PC-3 (cell line): ENCODE data around the gene TNFRSF19. TPM values are rescaled to one million over a fixed set of nuclear protein-coding genes. Genes with fewer than 3 reads are reported as not detected.

Experiments
- ATAC-seq: fragments of 200-7000 bp; cut with Tn5 transposase; 2 replicates; pipeline ENCODE4 v1.9.1; 2020; ENCODE audit warnings: mild to moderate bottlenecking, moderate library complexity
- BruUV-seq: library from RNA; stranded (reverse); fragments of 400-500 nt; replicated peaks from 2 replicates; lab custom pipeline; 2021; lab: Mats Ljungman, UMichigan
- CTCF ChIA-PET: fragments of 300-600 bp; sonication (Branson Sonifier 250); formaldehyde crosslinking; loops from one replicate; lab custom pipeline; 2022; ENCODE audit warnings: antibody characterized with exemption; lab: Charles Lee
- POLR2A ChIA-PET: fragments of 300-600 bp; sonication (Branson Sonifier 250); formaldehyde crosslinking; loops from one replicate; lab custom pipeline; 2022; ENCODE audit warnings: antibody characterized with exemption; ENCODE audit not compliant: unreplicated experiment; lab: Charles Lee
- DNase-seq: peaks from one replicate; pipeline ENCODE4 v3.0.0-alpha.2; 2015
- H2AFZ ChIP-seq: fragments of 300-600 bp; sonication (generic); 2 replicates; pipeline ENCODE4 v1.6.0; 2016; ENCODE audit warnings: antibody characterized with exemption, low read length
- H3F3A ChIP-seq: fragments of 300-600 bp; sonication (generic); one replicate; pipeline ENCODE4 v1.6.0; 2017; ENCODE audit warnings: antibody characterized with exemption, low read length, control low read depth, mild to moderate bottlenecking; ENCODE audit not compliant: unreplicated experiment
- H3K27ac ChIP-seq: fragments of 300-600 bp; sonication (generic); 2 replicates; pipeline ENCODE4 v1.5.1; 2016; ENCODE audit warnings: mild to moderate bottlenecking, low read length
- H3K27me3 ChIP-seq: fragments of 300-600 bp; sonication (generic); 2 replicates; pipeline ENCODE4 v1.6.1; 2016; ENCODE audit warnings: low read length, mixed read lengths
- H3K36me3 ChIP-seq: fragments of 300-600 bp; sonication (generic); 2 replicates; pipeline ENCODE4 v1.6.1; 2016; ENCODE audit warnings: low read depth, mixed run types, low read length, mixed read lengths
- H3K4me1 ChIP-seq: fragments of 300-600 bp; sonication (generic); 2 replicates; pipeline ENCODE4 v1.5.1; 2016; ENCODE audit warnings: low read length; ENCODE audit not compliant: insufficient read depth
- H3K4me2 ChIP-seq: fragments of 300-600 bp; sonication (generic); 2 replicates; pipeline ENCODE4 v1.6.0; 2016; ENCODE audit warnings: low read length
- H3K4me3 ChIP-seq: fragments of 300-600 bp; sonication (generic); 2 replicates; pipeline ENCODE4 v1.5.1; 2016; ENCODE audit warnings: mild to moderate bottlenecking, low read length, mixed read lengths
- H3K79me2 ChIP-seq: fragments of 300-600 bp; sonication (generic); 2 replicates; pipeline ENCODE4 v1.6.1; 2017; ENCODE audit warnings: low read length, mixed read lengths
- H3K9ac ChIP-seq: fragments of 300-600 bp; sonication (generic); 2 replicates; pipeline ENCODE4 v1.6.0; 2016; ENCODE audit warnings: mild to moderate bottlenecking, low read length
- H3K9me2 ChIP-seq: fragments of 300-600 bp; sonication (generic); replicated peaks from 2 replicates; pipeline ENCODE4 v1.6.1; 2016; ENCODE audit warnings: mixed run types, low read length, mixed read lengths
- H3K9me3 ChIP-seq: fragments of 300-600 bp; sonication (generic); 2 replicates; pipeline ENCODE4 v1.6.1; 2016; ENCODE audit warnings: low read length, mixed read lengths
- H4K20me1 ChIP-seq: fragments of 300-600 bp; sonication (generic); 2 replicates; pipeline ENCODE4 v1.6.1; 2016; ENCODE audit warnings: low read length, mixed read lengths
- CTCF ChIP-seq: fragments of 300-600 bp; sonication (generic); conservative IDR thresholded peaks from 2 replicates; pipeline ENCODE4 v1.5.1; 2017; ENCODE audit warnings: antibody characterized with exemption, low read depth, mild to moderate bottlenecking, low read length
- EZH2 ChIP-seq: fragments of 300-600 bp; sonication (generic); IDR thresholded peaks from one replicate; pipeline ENCODE4 v1.6.1; 2017; ENCODE audit warnings: antibody characterized with exemption, mild to moderate bottlenecking, low read length; ENCODE audit not compliant: unreplicated experiment
- EZH2phosphoT487 ChIP-seq: fragments of 300-600 bp; sonication (generic); IDR thresholded peaks from 2 replicates; pipeline ENCODE4 v1.6.1; 2018; ENCODE audit warnings: mild to moderate bottlenecking, antibody characterized with exemption, low read length, borderline replicate concordance
- intact Hi-C: fragments of 100-400 bp; cut with micrococcal nuclease; formaldehyde crosslinking; loops from 2 replicates; pipeline ENCODE4 v1.9.0; 2023
- total RNA-seq: library from RNA; depleted of rRNA; stranded (reverse); fragments of >200 nt; gene quantifications from 2 replicates; pipeline ENCODE4 v1.2.3, GENCODE V29; 2014

The TNFRSF19 gene
- total RNA-seq, 1 experiment from 2014 or later: 6.1 TPM

GRCh38 chr13:23666582-23666981 lies 96.4 kb downstream of the TNFRSF19 start:
- no peak overlapping the region for H3K27ac ChIP-seq
- H4K20me1 ChIP-seq: no peaks in the 10 kb centered on the region
- H3K4me1 ChIP-seq: peaks cover 2% of the 10 kb centered on the region
- no peak overlapping the region for H3K9ac ChIP-seq
- intact Hi-C loops: no loop called here
- no peak for ATAC-seq
- no TSS peak for BruUV-seq
- POLR2A ChIA-PET: no interaction called here
- no peaks in the 10 kb centered on the region for H3K9me3 ChIP-seq
- H3K9me2 ChIP-seq: no peaks in the 10 kb centered on the region
- TF ChIP-seq EZH2 (no peak), EZH2phosphoT487 (no peak), CTCF (no peak)
- H3K4me3 ChIP-seq: no peak overlapping the region
- DNase-seq: no peak
- no peak overlapping the region for H3K4me2 ChIP-seq
- H3F3A ChIP-seq: no peaks in the 10 kb centered on the region
- H3K79me2 ChIP-seq: no peaks in the 10 kb centered on the region
- no peak overlapping the region for H2AFZ ChIP-seq
- no peaks in the 10 kb centered on the region for H3K36me3 ChIP-seq
- CTCF ChIA-PET: no interaction called here
- H3K27me3 ChIP-seq: no peaks in the 10 kb centered on the region

DNA sequence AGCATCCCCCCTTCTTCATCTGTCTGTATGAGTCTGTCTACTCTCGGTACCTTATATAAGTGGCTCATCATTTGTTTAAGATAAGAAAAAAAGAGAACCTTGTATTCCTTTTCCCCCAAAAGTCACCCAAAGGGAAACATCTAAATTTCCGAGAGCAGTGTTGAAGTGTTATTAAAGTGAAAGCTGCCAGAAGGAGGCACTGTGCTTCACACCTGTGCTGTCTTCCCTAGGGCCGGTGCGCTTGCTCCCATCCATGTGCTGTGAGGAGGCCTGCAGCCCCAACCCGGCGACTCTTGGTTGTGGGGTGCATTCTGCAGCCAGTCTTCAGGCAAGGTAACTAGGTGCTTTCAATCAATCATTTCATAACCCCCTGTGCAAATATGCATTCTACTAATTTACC lies 97.5 kb downstream of the TNFRSF19 start:
- H3K36me3 ChIP-seq: no peaks in the 10 kb centered on the region
- no peak for ATAC-seq
- ChIA-PET CTCF (no interaction called here), POLR2A (no interaction called here)
- no peaks in the 10 kb centered on the region for H3K9me2 ChIP-seq
- no peaks in the 10 kb centered on the region for H3K79me2 ChIP-seq
- intact Hi-C loops: no loop called here
- no peaks in the 10 kb centered on the region for H4K20me1 ChIP-seq
- TF ChIP-seq EZH2 (no peak), CTCF (peak; percentile 52)
- H3K9ac ChIP-seq: no peak overlapping the region
- no peaks in the 10 kb centered on the region for H3K27me3 ChIP-seq
- BruUV-seq: no TSS peak
- H3K4me2 ChIP-seq: no peak overlapping the region
- H3F3A ChIP-seq: no peaks in the 10 kb centered on the region
- no peak overlapping the region for H2AFZ ChIP-seq
- H3K4me1 ChIP-seq: peaks cover 14% of the 10 kb centered on the region
- H3K27ac ChIP-seq: no peak overlapping the region
- no peak overlapping the region for H3K4me3 ChIP-seq
- DNase-seq: no peak
- no peaks in the 10 kb centered on the region for H3K9me3 ChIP-seq

DNA sequence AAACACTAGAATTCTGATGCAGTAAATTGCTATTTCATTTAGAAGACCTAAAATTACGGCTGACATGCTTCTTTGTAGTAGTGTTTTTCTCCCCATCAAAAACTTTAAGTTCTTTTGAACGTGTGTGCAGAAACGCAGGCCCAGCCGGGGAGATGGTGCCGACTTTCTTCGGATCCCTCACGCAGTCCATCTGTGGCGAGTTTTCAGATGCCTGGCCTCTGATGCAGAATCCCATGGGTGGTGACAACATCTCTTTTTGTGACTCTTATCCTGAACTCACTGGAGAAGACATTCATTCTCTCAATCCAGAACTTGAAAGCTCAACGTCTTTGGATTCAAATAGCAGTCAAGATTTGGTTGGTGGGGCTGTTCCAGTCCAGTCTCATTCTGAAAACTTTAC lies 98.3 kb downstream of the TNFRSF19 start:
- no peaks in the 10 kb centered on the region for H3K79me2 ChIP-seq
- CTCF ChIA-PET: no interaction called here
- ATAC-seq (no peak), DNase-seq (no peak)
- no peak overlapping the region for H3K4me3 ChIP-seq
- H3K4me2 ChIP-seq: no peak overlapping the region
- no peak overlapping the region for H3K9ac ChIP-seq
- TF ChIP-seq CTCF: no peak
- TF ChIP-seq EZH2: no peak
- no peak for TF ChIP-seq EZH2phosphoT487
- POLR2A ChIA-PET: no interaction called here
- H4K20me1 ChIP-seq: no peaks in the 10 kb centered on the region
- no peaks in the 10 kb centered on the region for H3K36me3 ChIP-seq
- H3K27ac ChIP-seq: no peak overlapping the region
- BruUV-seq: no TSS peak
- no peaks in the 10 kb centered on the region for H3F3A ChIP-seq
- H2AFZ ChIP-seq: no peak overlapping the region
- H3K9me2 ChIP-seq: no peaks in the 10 kb centered on the region
- intact Hi-C loops: no loop called here
- H3K4me1 ChIP-seq: peaks cover 22% of the 10 kb centered on the region
- H3K27me3 ChIP-seq: no peaks in the 10 kb centered on the region
- no peaks in the 10 kb centered on the region for H3K9me3 ChIP-seq
